Endometrial microvascular endothelial cells (primary cell): ENCODE results near the gene ADCY7. TPM values are rescaled to one million over a fixed set of nuclear protein-coding genes. Genes with fewer than 3 reads are reported as not detected.
"Not testable (repeated sequence)": the region's sequence is repeated elsewhere in the genome, so short reads cannot be mapped to it uniquely, and the experiment has no call there.

ENCODE experiments used
- in situ Hi-C: cut with HindIII; loops from 2 replicates; pipeline ENCODE4 v1.10.0; 2017; ENCODE audit warnings: low sequenced_read_pairs, low pct_unique_long_range_greater_than_20kb; ENCODE audit errors: inconsistent ontology term
- total RNA-seq: library from RNA; depleted of rRNA; stranded (reverse); fragments of >200 nt; gene quantifications from one replicate; pipeline ENCODE4 v1.2.3, GENCODE V29; 2015; ENCODE audit errors: inconsistent ontology term

The ADCY7 gene
- total RNA-seq, 1 donor from 2014 or later: 8.0 TPM

GRCh38 chr16:50343566-50343965, 77.2 kb downstream of the ADCY7 start:
- in situ Hi-C loops: not testable (repeated sequence)

GRCh38 chr16:50345210-50345609, 78.9 kb downstream of the ADCY7 start:
- in situ Hi-C loops: not testable (repeated sequence)

GRCh38 chr16:50351116-50351515, 84.8 kb downstream of the ADCY7 start:
- in situ Hi-C loops: no loop called here

- in situ Hi-C loops: no loop called here
Measured at GRCh38 chr16:50351952-50352351, 85.6 kb downstream of the ADCY7 start.

GRCh38 chr16:50354082-50354481, 87.7 kb downstream of the ADCY7 start:
- in situ Hi-C loops: no loop called here

GRCh38 chr16:50354629-50355456, 88.5 kb downstream of the ADCY7 start:
- in situ Hi-C loops: no loop called here

- in situ Hi-C loops: no loop called here
Measured at GRCh38 chr16:50359626-50360025, 93.3 kb downstream of the ADCY7 start.

- in situ Hi-C loops: no loop called here
Measured at GRCh38 chr16:50360033-50360778, 93.9 kb downstream of the ADCY7 start.

GRCh38 chr16:50360779-50361178, 94.4 kb downstream of the ADCY7 start:
- in situ Hi-C loops: no loop called here

- in situ Hi-C loops: no loop called here
Measured at GRCh38 chr16:50363656-50364055, 97.3 kb downstream of the ADCY7 start.

GRCh38 chr16:50365791-50366575, 99.6 kb downstream of the ADCY7 start:
- in situ Hi-C loops: no loop called here

Other genes with a start within 250 kb of the ADCY7 start
- gene CNEP1R1, start 241.3 kb upstream of the ADCY7 start, total RNA-seq: 24.1 TPM
- 29.7 TPM for gene HEATR3, start 200.6 kb upstream of the ADCY7 start, total RNA-seq
- gene TENT4B, start 113.2 kb upstream of the ADCY7 start, total RNA-seq: 10.8 TPM
- gene BRD7, start 102.4 kb downstream of the ADCY7 start, total RNA-seq: 34.5 TPM